GM12874 (cell line): ENCODE measurements around the gene CTNNBL1.

Experiments
- CTCF ChIP-seq: IDR thresholded peaks from 2 replicates; pipeline ENCODE4 v1.5.1; 2011; ENCODE audit warnings: low read depth, mild to moderate bottlenecking, control low read depth, low read length, moderate library complexity; ENCODE audit not compliant: insufficient read depth

The CTNNBL1 gene

DNA sequence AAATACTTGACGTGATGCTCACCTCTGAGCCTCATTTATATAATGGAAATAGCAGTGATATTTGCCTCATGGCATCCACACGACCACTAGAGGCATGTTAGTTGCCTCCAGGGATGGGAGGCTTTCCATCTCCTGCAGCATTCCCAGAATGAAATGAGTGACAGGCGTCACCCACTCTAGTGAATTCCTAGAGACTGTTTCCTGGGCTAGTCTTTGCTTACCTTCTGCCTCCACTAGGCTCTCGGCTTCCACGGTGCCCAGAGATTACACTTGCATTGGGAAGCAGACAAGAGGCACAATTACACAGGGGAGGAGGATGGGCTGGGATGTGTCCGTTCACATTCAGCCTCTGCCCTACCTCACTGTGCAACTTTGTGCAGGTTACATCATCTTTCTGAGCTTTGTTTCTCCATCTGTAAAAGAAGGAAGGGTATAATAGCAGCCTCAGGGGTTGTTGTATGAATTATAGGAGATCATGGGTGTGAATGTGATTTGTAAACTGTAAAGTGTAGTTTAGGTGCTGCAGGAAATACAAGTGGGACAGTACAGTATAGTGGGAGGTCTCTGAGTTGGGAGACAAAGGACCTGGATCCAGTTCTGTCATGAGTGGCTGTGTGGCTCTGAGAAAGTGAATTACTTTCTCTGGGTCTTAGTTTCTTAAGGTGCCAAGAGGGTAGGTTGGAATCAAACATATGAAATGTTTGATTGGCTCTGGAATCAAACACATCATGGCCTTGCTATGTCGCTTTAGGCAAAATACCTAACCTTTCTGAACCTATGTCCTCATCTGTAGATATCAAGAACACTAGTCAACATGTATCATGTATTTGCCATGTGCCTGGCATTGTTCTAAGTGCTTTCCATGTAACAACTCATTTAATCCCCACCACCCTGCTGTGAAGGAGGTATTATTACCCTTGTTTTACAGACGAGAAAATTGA, 205.5 kb downstream of the CTNNBL1 start:
- no peak for TF ChIP-seq CTCF

DNA sequence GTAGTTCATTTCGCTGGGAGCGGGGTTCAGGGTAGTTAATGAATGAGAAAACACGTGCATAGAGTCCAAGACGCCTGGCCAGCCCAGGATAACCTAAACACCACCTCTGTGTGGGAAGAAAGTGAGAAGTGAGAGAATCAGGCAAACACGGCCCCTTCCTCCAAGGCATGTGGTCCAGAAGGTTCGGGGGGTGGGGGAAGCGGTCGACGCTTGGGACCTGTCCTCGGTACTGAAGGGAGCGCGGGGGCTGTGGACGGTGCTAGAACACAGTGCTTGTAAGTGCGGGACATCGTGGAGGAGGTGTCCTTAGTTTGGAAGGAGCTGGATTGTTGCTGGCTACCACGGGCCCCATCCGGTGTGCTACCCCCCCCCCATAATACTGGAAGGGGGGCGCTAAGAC, 207.4 kb downstream of the CTNNBL1 start:
- TF ChIP-seq CTCF = no peak

DNA sequence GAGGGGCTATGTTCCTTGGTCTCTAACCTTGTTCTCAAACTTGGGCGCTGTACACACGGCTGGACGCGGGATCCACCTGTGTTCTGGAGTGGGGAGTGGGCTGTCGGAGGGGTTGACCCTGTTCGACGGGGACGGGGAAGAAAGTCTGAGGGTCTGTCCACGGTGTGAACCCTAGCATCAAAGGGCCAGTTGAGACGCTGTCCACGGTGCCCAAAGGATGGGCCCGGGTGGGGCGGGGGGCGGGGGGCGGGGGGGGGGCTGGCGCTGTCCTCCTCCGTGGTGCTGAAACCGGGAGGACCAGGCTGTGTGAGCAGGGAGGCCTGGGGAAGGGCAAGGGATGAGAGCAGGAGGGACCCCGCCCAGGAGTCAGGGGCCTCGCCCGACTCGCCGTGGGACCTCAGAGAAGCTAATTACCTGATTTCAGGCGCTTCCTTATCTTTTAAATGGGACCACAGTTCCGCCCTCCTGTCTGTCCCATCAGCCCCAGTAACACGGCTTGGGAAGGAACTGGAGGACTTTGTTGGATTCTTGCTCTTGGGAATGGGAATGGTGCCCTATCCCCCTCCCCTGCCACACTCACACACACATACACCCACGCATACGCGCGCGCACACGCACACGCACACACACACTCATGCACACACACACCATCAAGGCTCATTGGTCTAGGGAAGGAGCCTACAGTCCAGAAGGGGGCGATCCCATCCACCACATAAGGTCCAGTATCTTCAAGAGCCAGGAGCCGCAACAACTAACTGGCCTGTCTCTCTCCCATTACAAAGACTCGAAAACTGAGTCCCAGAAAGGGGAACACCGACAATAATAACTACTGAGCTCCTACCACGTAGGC, 208.0 kb downstream of the CTNNBL1 start:
- TF ChIP-seq CTCF = peak; percentile 63

DNA sequence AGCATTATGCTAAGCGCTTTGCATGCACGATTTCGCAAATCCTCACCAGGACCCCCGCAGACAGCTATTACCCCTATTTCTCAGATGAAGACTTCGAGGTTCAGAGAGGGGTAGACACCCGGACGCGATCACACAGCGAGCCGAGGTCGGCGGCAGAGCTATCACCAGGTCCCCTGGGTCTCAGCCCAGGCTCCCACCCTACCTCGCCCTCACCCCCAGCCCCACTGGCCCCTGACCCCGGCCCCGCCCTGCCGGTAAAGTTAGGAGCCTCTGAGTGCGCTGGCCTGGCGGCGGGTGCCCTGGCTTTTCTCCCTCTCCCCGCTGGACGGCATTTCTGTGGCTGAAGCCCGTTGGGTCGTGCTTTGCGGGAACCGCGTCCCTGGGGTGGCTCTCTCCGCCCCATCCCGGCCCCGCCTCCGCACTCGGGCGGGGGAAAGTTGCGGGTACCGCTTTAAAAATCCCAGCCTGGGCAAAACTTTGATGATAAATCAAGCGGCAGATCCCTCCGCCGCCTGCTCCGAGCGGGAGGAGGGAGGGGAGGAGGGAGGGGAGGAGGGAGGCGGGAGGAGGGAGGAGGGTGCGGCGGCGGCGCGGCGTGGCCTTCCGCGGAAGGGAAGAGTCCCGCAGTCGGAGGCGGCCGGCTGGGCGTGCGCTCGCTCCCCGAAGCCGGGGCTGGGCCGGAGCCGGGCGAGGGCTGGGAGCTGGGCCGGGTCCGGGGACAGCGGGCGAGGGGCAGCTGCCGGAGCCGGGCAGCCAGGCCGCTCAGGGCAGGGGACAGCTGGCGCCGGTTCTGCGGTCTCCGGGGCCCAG, 208.9 kb downstream of the CTNNBL1 start, which contains the start of gene VSTM2L:
Gene VSTM2L, plus strand, starts transcription at position 624 of the 810 bp plus-strand sequence. CDS start 224 bp downstream, outside the sequence.
- no peak for TF ChIP-seq CTCF

DNA sequence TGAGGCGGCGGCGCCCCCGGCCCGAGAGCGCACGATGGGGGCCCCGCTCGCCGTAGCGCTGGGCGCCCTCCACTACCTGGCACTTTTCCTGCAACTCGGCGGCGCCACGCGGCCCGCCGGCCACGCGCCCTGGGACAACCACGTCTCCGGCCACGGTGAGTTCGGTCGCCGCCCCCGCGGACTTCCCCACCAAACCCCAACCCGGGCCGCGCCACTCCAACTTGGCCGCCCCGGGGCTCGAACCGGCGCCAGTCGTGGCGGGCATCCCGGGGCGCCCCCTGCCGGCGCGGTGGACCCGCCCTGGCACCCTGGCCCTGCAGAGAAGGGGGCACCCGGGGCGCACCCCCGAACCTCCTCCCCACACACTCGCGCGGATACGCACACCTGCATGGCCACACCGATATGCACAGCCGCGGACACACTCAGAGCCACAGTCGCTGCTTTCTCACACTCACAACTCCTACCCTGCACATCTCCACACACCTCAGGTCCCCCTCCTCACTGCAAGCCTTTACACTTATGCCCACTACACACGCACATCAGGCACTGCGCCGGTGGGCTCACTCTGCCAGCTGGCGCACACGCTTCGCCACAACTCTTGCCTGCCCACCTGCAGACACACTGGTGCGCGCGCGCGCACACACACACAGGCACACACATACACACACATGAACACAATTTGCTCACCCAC, 209.6 kb downstream of the CTNNBL1 start:
- peak; percentile 37 for TF ChIP-seq CTCF

DNA sequence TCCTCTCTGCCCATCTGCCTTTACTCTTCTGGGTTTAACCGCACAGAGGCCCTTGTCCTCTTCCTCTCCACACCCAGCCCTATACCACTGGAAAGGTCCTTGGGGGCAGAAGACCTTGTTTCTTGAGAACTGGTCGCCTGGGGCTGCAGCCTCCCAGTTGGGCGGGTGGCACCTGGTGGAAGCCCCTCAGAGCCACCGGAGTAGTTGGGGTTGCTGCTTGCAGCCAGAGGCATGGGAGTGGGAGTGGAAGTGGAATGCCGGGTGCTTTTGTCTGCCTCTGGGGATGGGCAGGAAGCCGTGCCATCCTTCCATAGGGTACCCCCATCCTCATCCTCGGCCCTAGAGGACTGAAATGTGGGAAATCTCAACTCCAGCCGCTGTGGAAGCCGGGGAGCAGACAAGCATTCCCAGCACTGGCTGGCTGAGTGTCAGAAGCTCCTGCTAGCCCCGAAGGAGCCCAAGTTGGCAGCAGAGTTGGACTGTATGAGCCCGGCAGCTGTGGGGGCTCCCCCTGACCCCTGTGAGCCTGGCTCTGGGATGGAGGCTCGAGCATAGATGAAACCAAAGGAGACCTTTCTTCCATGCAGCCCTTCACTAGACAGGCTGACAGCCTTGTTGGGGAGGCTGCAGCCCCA, 210.3 kb downstream of the CTNNBL1 start:
- TF ChIP-seq CTCF = no peak
